NT2/D1 (cell line): ENCODE measurements around the gene ASZ1.
"Not testable (repeated sequence)": the region's sequence is repeated elsewhere in the genome, so short reads cannot be mapped to it uniquely, and the experiment has no call there.

Experiments used
- DNase-seq: peaks from one replicate; pipeline ENCODE4 v3.0.0-alpha.2; 2011; ENCODE audit warnings: low read depth, low spot score
- H3K27me3 ChIP-seq: 2 replicates; pipeline ENCODE4 v1.6.0; 2011; ENCODE audit warnings: mild to moderate bottlenecking; ENCODE audit not compliant: insufficient read length, insufficient read depth
- H3K36me3 ChIP-seq: 2 replicates; pipeline ENCODE4 v1.6.1; 2011; ENCODE audit warnings: mild to moderate bottlenecking, low read length, mixed read lengths; ENCODE audit not compliant: insufficient read depth, insufficient read length
- H3K4me1 ChIP-seq: 2 replicates; pipeline ENCODE4 v1.5.1; 2011; ENCODE audit not compliant: insufficient read depth, insufficient read length
- H3K4me3 ChIP-seq: 2 replicates; pipeline ENCODE4 v1.5.1; 2011; ENCODE audit warnings: low read depth; ENCODE audit not compliant: insufficient read length
- H3K9ac ChIP-seq: 2 replicates; pipeline ENCODE4 v1.6.0; 2011; ENCODE audit warnings: low read depth; ENCODE audit not compliant: insufficient read length
- H3K9me3 ChIP-seq: 2 replicates; pipeline ENCODE4 v1.5.1; 2011; ENCODE audit warnings: mild to moderate bottlenecking, low read length; ENCODE audit not compliant: insufficient read depth
- SUZ12 ChIP-seq: IDR thresholded peaks from 2 replicates; pipeline ENCODE4 v1.6.1; 2011; ENCODE audit not compliant: insufficient read length, insufficient read depth; ENCODE audit errors: extremely low read depth
- YY1 ChIP-seq: IDR thresholded peaks from 2 replicates; pipeline ENCODE4 v1.6.1; 2011; ENCODE audit not compliant: insufficient read length, insufficient read depth
- ZNF274 ChIP-seq: IDR thresholded peaks from 2 replicates; pipeline ENCODE4 v1.6.1; 2011; ENCODE audit warnings: mild to moderate bottlenecking, low read depth, low read length

The ASZ1 gene

GRCh38 chr7:117458977-117459583 lies 31.8 kb upstream of the ASZ1 start:
- Histone ChIP-seq H3K4me3 (no peak overlapping the region), H3K9me3 (no peaks in the 10 kb centered on the region), H3K36me3 (no peaks in the 10 kb centered on the region), H3K9ac (no peak overlapping the region), H3K4me1 (no peaks in the 10 kb centered on the region), H3K27me3 (no peaks in the 10 kb centered on the region)
- DNase-seq = no peak
- no peak for TF ChIP-seq ZNF274
- no peak for TF ChIP-seq YY1
- no peak for TF ChIP-seq SUZ12

- Histone ChIP-seq H3K4me3 (no peak overlapping the region), H3K9ac (no peak overlapping the region), H3K9me3 (no peaks in the 10 kb centered on the region), H3K4me1 (no peaks in the 10 kb centered on the region), H3K27me3 (no peaks in the 10 kb centered on the region), H3K36me3 (no peaks in the 10 kb centered on the region)
- no peak for DNase-seq
- no peak for TF ChIP-seq SUZ12
- no peak for TF ChIP-seq ZNF274
- TF ChIP-seq YY1 = no peak
These were observed 21.4 kb upstream of the ASZ1 start for GRCh38 chr7:117448655-117449054.

GRCh38 chr7:117446220-117446815 lies 19.0 kb upstream of the ASZ1 start:
- Histone ChIP-seq H3K27me3 (no peaks in the 10 kb centered on the region), H3K4me1 (no peaks in the 10 kb centered on the region), H3K9me3 (no peaks in the 10 kb centered on the region), H3K9ac (no peak overlapping the region), H3K4me3 (no peak overlapping the region), H3K36me3 (no peaks in the 10 kb centered on the region)
- TF ChIP-seq YY1 (no peak), SUZ12 (no peak), ZNF274 (no peak)
- DNase-seq = no peak

- H3K4me1 ChIP-seq = no peaks in the 10 kb centered on the region
- no peak for TF ChIP-seq SUZ12
- no peak for TF ChIP-seq YY1
- no peak for TF ChIP-seq ZNF274
- H3K27me3 ChIP-seq = no peaks in the 10 kb centered on the region
- no peak overlapping the region for H3K9ac ChIP-seq
- DNase-seq = no peak
- H3K9me3 ChIP-seq = no peaks in the 10 kb centered on the region
- H3K36me3 ChIP-seq = no peaks in the 10 kb centered on the region
- no peak overlapping the region for H3K4me3 ChIP-seq
These were observed 17.9 kb upstream of the ASZ1 start for GRCh38 chr7:117445206-117445605.

- H3K9me3 ChIP-seq = no peaks in the 10 kb centered on the region
- H3K36me3 ChIP-seq = no peaks in the 10 kb centered on the region
- TF ChIP-seq SUZ12 (no peak), ZNF274 (no peak), YY1 (no peak)
- H3K27me3 ChIP-seq = no peaks in the 10 kb centered on the region
- no peak overlapping the region for H3K4me3 ChIP-seq
- H3K4me1 ChIP-seq = no peaks in the 10 kb centered on the region
- no peak for DNase-seq
- no peak overlapping the region for H3K9ac ChIP-seq
These were observed 17.4 kb upstream of the ASZ1 start for GRCh38 chr7:117444646-117445045.

- H3K4me3 ChIP-seq = no peak overlapping the region
- no peak for TF ChIP-seq SUZ12
- TF ChIP-seq ZNF274 = no peak
- no peak for TF ChIP-seq YY1
- no peaks in the 10 kb centered on the region for H3K36me3 ChIP-seq
- no peaks in the 10 kb centered on the region for H3K4me1 ChIP-seq
- H3K27me3 ChIP-seq = no peaks in the 10 kb centered on the region
- no peak for DNase-seq
- no peak overlapping the region for H3K9ac ChIP-seq
- no peaks in the 10 kb centered on the region for H3K9me3 ChIP-seq
These were observed 8.3 kb upstream of the ASZ1 start for GRCh38 chr7:117435475-117436043.

- H3K9me3 ChIP-seq = no peaks in the 10 kb centered on the region
- no peak overlapping the region for H3K4me3 ChIP-seq
- TF ChIP-seq ZNF274 = no peak
- TF ChIP-seq YY1 = no peak
- TF ChIP-seq SUZ12 = no peak
- no peaks in the 10 kb centered on the region for H3K27me3 ChIP-seq
- no peaks in the 10 kb centered on the region for H3K4me1 ChIP-seq
- H3K36me3 ChIP-seq = no peaks in the 10 kb centered on the region
- no peak for DNase-seq
- no peak overlapping the region for H3K9ac ChIP-seq
These were observed 3.0 kb downstream of the ASZ1 start for GRCh38 chr7:117424090-117424829.

GRCh38 chr7:117414591-117414990 lies 12.7 kb downstream of the ASZ1 start:
- not testable (repeated sequence) for H3K27me3 ChIP-seq, DNase-seq, H3K4me3 ChIP-seq, H3K36me3 ChIP-seq, H3K9me3 ChIP-seq, H3K9ac ChIP-seq, H3K4me1 ChIP-seq
